Activated effector memory CD4-positive, alpha-beta T cell treated with Interleukin-2 at 50 U/mL for 16 hours (primary cell): ENCODE results near the gene ANAPC1.
A peak's percentile ranks its signal among the peaks of the same experiment; 100 is the strongest.
"Not testable (repeated sequence)": the region's sequence is repeated elsewhere in the genome, so short reads cannot be mapped to it uniquely, and the experiment has no call there.

Experiments used
- DNase-seq: peaks from one replicate; pipeline ENCODE4 v3.0.0-alpha.2; 2020

Gene ANAPC1

DNA sequence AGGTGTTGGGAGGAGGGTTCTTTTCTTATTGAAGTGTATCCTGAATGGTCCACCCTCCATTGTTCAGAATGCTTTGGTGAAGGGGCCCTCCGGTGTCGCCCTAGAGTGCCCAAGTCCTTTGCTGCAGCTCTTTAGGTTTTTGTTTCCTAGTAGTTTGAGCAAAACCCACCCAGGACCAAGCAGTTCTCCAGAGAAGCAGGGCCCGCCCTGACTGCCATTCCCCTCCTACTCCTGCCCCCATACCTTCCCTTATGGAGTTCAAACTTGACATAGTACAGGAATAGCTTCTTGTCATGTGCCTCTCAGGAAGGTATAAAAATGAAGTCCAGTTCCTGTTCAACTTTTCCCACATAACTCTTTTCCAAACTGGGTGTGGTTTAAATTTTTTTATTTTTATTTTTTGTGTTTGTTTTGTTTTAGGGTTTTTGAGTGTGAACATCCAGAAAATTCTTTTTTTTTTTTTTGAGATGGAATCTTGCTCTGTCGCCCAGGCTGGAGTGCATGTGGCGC is 20.0 kb upstream of the ANAPC1 start:
- no peak for DNase-seq

GRCh38 chr2:111903516-111903915 is 19.5 kb upstream of the ANAPC1 start:
- no peak for DNase-seq

DNA sequence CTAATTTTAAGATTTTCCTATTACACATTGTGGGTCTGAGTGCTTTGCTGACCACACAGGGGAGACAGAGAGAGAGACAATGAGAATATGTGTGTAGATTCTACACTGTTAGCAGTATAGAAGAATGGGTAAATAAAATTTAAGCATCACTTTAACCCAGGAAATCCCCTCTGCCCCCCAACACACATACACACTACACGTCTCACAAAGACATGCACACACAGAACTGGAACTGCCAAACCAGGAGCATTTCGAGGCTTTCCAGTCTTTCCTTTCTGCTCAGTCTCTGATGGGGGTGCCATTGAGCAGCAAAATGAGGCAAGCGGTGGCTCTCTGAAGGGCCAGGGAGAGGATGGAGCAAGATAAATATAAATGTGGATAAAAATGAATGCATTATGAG is 16.9 kb upstream of the ANAPC1 start:
- DNase-seq = no peak

DNA sequence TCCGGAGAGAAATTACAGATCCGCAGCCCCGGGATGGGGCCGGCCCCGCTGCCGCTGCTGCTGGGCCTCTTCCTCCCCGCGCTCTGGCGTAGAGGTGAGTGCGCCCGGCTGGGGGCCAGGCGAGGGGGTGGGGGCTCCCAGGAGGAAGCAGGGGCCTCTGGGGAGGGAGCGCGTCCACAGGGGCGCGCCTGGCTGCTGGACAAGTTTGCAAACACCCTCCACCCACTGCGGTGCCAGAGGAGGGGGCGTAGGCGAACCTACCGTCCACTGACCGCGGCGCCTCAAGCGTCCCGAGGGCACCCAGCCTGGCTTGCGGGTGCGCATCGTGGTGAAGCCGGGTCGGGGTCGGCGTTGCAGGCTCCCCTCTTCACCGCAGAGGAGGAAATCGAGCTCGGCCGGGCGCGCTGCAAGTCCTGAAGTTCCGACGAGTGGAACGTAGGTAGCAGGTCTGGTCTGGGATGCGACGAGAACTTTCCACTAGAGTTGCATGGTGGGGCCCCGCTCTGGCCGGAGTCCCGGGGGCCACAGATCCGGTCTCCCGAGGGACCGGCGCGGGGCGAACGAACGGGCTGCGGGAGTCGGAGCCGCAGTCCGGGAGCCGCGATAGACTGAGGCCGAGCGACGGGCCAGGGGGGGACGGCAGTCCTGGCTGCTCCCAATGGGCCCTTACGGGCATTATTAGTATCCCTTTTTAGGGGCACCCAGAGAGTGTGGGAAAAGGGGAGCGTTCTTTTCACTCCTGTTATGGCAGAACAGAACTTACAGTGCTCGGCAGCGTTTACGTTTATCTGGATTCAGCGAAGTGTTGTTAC is 14.9 kb upstream of the ANAPC1 start:
- DNase-seq = peak; percentile 2

GRCh38 chr2:111897924-111898702 is 14.1 kb upstream of the ANAPC1 start, which contains the start of gene MERTK:
Gene MERTK (plus strand): TSS chr2:111898607. CDS start chr2:111898736, 129 bp downstream.
- DNase-seq = peak; percentile 25

GRCh38 chr2:111897630-111897923 is 13.6 kb upstream of the ANAPC1 start:
- no peak for DNase-seq

DNA sequence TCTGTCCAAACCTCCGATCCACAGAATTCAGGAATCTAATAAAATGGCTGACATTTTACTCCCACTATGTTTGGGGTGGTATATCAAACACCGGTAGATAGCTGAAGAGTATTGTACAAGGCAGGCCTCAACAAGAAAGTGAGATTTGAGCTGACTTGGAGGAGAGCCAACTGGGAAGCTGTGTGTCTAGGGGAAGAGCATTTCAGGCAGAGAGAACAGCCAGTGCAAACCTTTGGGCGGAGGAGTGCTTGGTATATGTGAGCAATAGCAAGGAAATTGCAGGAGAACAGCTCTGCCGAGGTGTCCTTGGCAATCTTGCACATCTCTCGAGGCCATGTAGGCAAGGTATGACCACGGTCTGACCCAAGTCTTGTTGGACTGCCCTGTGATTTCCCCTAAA is 12.6 kb upstream of the ANAPC1 start:
- no peak for DNase-seq

DNA sequence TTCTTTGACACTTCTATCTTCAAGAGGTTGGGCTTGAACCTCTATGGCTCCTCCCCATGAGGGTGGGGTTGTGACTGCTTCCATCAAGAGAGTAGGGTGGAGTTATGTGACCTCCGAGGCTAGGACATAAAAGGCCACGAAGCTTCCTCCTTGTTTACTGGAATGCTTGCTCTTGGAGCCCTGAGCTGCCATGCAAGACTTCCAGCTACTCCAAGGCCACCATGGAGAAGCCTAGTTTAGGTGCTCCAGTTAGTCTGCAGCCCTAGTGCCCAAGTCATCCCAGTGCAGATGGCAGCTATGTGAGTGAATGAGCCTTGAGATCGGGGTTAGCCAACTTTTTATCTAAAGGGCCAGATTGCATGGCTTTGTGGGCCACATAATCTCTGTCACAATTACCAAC is 12.0 kb upstream of the ANAPC1 start:
- no peak for DNase-seq

DNA sequence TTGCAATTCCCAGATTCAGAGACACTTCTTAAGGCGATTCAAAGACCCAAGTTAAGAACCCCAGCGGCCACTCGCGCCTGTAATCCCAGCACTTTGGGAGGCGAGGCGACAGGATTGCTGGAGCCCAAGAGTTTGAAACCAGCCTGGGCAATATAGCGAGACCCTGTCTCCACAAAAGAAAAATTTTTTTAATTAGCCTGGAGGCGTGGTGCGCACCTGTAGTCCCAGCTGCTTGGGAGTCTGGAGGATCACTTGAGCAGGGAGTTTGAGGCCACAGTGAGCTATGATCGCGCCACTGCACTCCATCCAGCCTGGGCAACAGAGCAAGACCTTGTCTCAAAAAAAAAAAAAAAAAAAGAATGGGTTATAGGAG is 585 bp upstream of the ANAPC1 start:
- DNase-seq = no peak

- not testable (repeated sequence) for DNase-seq
These were observed 11.2 kb downstream of the ANAPC1 start for GRCh38 chr2:111872806-111873205.

GRCh38 chr2:111865124-111865523 is 18.9 kb downstream of the ANAPC1 start:
- not testable (repeated sequence) for DNase-seq

GRCh38 chr2:111860005-111860404 is 24.0 kb downstream of the ANAPC1 start:
- DNase-seq = not testable (repeated sequence)

DNA sequence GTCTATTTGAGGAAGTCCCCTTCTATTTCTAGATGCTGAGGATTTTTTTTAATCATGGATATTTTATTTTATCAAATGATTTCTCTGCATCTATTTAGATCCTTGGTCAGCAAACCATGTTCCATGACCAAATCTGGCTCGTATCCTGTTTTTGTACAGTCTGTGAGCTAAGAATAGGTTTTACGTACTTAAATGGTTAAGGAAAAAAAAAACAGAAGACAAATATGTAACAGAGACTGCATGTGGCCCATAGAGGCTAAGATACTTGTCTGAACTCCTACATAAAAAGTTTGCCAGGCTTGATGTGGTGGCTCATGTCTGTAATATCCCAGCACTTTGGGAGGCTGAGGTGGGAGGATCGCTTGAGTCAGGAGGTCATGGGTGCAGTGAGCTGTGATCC is 31.4 kb downstream of the ANAPC1 start:
- not testable (repeated sequence) for DNase-seq

- not testable (repeated sequence) for DNase-seq
These were observed 33.3 kb downstream of the ANAPC1 start for GRCh38 chr2:111850646-111851045.

DNA sequence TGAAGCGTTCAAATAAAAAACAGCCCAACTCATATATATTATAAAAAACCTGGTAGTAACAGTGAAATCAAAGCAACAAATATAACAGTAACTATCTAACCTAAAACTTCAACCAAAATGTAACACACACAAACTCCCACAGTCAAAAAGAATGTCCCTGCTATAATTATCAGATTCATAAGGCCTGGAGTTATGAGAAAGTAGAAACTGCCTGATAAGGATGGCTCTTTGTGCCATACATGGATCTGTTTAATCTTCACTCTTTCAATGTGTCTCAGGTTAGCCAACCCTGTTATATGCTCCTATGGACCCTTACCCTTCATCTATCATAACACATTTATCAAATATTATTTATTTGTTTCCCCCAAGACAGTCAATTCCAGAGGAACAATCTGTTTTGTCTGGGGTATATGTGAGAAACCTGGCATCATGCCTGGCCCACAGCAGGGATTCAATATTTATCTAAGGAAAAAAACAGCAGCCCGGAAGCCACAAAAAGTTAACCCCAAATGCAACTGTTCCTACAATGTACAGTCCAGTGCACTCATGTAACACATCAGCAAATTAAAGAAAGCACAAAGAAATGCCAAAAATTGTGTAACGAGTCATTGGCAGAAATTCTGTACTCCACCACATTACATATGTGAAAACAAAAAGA is 44.2 kb downstream of the ANAPC1 start:
- not testable (repeated sequence) for DNase-seq

DNA sequence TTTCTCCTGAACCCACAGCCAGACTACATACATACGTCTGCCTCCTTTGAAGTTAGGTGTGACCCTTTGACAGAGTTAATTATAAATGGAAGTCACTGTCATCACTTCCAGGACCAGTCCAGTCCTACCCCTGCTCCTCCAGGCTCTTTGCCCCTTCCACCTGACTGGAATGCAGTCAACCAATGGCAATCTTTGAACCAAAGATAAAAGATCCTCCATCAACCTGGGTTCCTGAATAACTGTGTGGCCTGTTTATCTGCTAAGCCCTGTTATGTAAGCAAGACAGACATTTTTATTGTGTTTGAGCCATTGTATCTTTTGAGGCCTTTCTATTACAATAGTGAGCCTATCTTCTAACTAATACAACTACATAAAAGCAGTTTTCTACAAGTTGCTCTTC is 45.0 kb downstream of the ANAPC1 start:
- DNase-seq = not testable (repeated sequence)

DNA sequence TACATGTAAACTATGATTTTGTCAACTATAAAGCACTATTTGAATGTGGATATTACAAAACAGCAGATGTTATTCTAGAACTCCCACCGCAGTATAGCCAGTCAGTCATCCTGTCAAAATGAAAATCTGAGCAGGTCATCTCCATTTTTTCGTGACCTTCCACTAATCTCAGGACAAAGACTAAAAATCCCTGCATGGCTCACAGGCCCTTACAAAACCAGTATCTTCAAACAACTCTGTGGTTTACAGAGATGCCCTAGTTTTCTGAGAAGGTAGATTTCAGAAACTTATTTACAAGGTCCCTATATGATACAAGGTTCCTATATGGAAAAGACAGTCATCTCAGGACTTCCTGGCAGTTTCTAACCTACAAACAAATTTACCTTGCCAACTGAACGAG is 49.8 kb downstream of the ANAPC1 start:
- not testable (repeated sequence) for DNase-seq

GRCh38 chr2:111830479-111830878 is 53.5 kb downstream of the ANAPC1 start:
- DNase-seq = not testable (repeated sequence)

DNA sequence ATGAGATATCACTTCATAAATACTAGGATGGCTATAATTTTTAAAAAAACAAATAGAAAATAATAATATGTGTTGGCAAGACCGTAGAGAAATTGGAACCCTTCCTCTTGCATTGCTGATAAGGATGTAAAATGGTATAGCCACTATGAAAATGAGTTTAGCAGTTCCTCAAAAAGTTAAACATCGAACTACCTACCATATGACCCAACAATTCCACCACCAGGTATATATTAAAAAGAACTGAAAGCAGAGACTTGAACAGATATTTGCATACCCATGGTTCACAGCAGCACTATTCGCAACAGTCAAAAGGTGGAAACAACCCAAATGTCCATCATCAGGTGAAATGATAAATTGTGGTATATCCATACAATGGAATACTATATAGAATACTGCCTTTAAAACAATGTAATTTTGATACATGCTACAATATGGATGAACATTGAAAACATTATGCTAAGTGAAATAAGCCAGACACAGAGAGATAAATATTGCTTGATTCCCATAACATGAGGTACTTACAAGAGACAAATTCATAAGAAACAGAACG is 55.7 kb downstream of the ANAPC1 start:
- DNase-seq = not testable (repeated sequence)

- DNase-seq = not testable (repeated sequence)
These were observed 70.9 kb downstream of the ANAPC1 start for GRCh38 chr2:111812970-111813622.

GRCh38 chr2:111790633-111791032 is 93.4 kb downstream of the ANAPC1 start:
- DNase-seq = not testable (repeated sequence)

DNA sequence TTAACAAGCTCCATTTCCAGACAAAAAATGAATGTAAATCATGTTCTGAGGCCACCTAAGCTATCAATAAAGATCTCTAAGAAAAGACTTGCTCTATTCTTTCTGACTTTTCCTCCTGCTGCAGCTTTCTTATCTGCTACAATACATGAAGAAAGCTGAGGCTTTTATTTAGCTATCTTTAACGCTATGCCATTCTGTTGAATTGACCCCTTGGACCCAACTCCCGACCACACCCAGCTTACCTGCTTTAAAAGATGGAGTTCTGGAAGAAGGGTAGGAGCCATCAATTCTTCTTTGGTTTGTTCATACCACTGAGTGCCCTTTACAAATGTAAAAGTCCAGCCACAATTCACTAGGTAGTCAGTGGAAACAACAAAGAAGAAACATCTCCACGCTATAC is 99.9 kb downstream of the ANAPC1 start:
- not testable (repeated sequence) for DNase-seq

DNA sequence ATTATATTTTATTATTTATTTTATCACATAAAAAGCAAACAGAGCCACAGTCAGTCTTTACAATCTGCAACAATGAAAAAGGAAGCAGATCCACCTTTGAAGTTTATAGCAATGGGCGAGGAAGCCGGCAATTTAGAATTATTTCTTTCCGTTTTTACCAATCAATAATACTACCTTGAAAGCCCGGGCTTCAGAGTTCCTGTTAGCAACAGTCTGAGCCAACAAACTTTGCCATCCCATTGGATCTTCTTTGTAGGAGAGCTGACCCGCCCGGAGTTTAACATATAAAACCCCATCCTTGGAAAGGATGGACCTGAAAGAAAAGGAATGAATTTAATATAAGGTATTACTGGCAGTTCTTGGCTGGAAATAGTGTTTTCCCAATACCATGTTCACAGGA is 101.8 kb downstream of the ANAPC1 start:
- DNase-seq = not testable (repeated sequence)
